Measurements from ENCODE around the gene CD52. TPM values are rescaled to one million over a fixed set of nuclear protein-coding genes. Genes with fewer than 3 reads are reported as not detected.
"Not testable (repeated sequence)": the region's sequence is repeated elsewhere in the genome, so short reads cannot be mapped to it uniquely, and the experiment has no call there.

The CD52 gene
- total RNA-seq, 2 experiments from 2014 or later = 129 to 141 TPM

DNA sequence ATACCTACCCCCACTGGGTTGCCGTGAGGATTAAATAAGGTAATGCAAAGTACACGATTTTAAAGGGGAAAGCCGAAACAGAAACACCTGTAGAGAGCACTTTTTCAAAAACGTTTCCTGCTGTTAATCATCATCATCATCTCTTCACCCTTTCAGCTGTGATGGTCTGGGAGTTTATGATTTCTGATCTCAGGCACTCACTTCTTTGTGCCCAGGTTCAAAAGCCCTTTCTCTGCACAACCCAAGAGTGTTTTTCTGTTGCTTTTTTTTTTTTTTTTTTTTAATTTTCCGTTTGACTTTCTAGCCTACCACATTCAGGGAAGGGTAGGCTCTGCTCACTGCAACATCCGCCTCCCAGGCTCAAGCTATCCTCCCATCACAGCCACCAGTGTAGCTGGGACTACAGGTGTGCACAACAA, 10.4 kb upstream of the CD52 start:
- H3K4me1 Mint-ChIP-seq (ENCODE audit: low read depth) = peaks cover 37% of the 10 kb centered on the region
- H3K4me3 Mint-ChIP-seq = peak overlapping the region; percentile 99
- no peaks in the 10 kb centered on the region for H3K27me3 Mint-ChIP-seq (ENCODE audit: low read depth)
- H3K9me3 Mint-ChIP-seq = no peaks in the 10 kb centered on the region
- intact Hi-C loops (cut with micrococcal nuclease) = loop anchor here (1.0 to 10.0 kb wide), 3 partner anchors 10 to 1063 kb away; partner anchors contain the start of genes CD52 and RSRP1
- DNase-seq = peak; percentile 68
- no peaks in the 10 kb centered on the region for H3K36me3 Mint-ChIP-seq (ENCODE audit: low read depth)
- H3K27ac Mint-ChIP-seq = peak overlapping the region; percentile 97
- CTCF ChIA-PET = interaction anchor here (0.7 to 6.1 kb wide), 10 partner anchors 11 to 159 kb away, joined by 3 to 39 read pairs (median 14); partner anchors contain the start of genes CD52, CEP85 and SH3BGRL3

DNA sequence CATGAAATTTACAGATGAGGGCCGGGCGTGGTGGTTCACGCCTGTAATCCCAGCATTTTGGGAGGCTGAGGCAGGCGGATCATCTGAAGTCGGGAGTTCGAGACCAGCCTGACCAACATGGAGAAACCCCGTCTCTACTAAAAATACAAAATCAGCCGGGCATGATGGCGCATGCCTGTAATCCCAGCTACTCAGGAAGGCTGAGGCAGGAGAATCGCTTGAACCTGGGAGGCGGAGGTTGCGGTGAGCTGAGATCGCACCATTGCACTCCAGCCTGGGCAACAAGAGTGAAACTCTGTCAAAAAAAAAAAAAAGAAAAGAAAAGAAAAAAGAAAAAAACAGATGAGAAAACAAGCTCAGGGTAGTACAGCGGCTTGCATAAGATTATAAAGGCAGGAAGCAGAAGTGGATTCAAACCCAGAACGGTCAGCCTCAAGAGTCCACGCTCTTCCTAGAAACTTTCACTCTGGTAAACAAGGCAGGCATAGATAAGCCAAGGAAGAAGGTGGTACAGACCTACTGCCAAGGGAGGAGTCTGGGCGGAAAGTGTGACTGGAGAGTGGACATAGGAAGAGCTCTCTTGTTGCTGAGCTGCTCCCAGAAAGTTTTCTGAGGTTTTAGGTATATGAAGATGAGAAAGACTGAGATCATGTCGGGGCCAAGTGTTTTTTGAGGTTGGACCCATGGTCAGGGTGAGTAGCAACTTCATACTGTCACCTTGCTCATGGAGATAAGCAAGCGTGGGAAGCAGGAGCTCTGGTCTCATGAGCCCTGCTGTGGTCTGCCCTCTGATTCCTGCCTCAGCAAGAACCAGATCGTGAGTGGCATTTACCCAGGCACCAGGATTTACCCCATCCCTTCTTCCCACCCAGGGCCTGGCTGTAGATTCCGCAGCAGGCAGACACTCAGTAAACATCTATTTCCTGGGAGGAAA, 9.5 kb upstream of the CD52 start:
- intact Hi-C loops (cut with micrococcal nuclease) = loop anchor here (1.0 to 10.0 kb wide), 3 partner anchors 9 to 1063 kb away; partner anchors contain the start of genes CD52 and RSRP1
- not testable (repeated sequence) for H3K27me3 Mint-ChIP-seq (ENCODE audit: low read depth); H3K36me3 Mint-ChIP-seq (ENCODE audit: low read depth); H3K9me3 Mint-ChIP-seq
- Mint-ChIP-seq H3K4me3 (peak overlapping the region; percentile 99), H3K4me1 (ENCODE audit: low read depth) (peaks cover 37% of the 10 kb centered on the region), H3K27ac (peak overlapping the region; percentile 97)
- peak; percentile 55 for DNase-seq
- CTCF ChIA-PET = interaction anchor here (0.7 to 6.1 kb wide), 11 partner anchors 10 to 158 kb away, joined by 3 to 39 read pairs (median 8); partner anchors contain the start of genes CD52, CEP85 and SH3BGRL3

DNA sequence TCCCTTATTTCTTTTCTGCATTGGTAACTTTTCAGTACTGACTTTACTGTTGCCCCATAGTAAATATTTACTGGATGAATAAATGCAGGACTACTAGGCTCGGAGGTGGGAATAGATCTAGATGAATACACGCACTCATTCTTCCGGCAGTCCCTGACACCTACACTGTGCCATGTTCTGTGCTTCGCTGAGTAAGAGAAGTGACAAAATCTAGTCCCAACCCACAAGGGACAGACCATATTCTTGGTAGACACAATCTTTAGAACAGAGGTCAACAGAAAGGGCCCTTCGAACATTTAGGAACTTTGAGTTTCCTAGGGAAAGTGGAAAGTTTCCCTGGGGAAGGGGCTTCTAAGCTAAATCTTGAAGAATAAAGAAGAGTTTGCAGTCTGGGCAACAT, 3.3 kb upstream of the CD52 start:
- Mint-ChIP-seq H3K27ac (no peak overlapping the region), H3K4me3 (no peak overlapping the region), H3K9me3 (no peaks in the 10 kb centered on the region), H3K4me1 (ENCODE audit: low read depth) (peaks cover 45% of the 10 kb centered on the region), H3K27me3 (ENCODE audit: low read depth) (no peaks in the 10 kb centered on the region), H3K36me3 (ENCODE audit: low read depth) (no peaks in the 10 kb centered on the region)
- CTCF ChIA-PET = interaction anchor here (12.0 to 12.7 kb wide), 2 partner anchors 28 to 37 kb away, joined by 193 to 210 read pairs; partner anchors contain the start of gene SH3BGRL3
- intact Hi-C loops (cut with micrococcal nuclease) = loop anchor here (2.0 kb wide), 1 partner anchor 80 kb away; the partner anchor contains the start of gene CEP85
- no peak for DNase-seq

GRCh38 chr1:26315874-26316850, 1.6 kb upstream of the CD52 start:
- H3K4me1 Mint-ChIP-seq (ENCODE audit: low read depth) = peaks cover 60% of the 10 kb centered on the region
- intact Hi-C loops (cut with micrococcal nuclease) = loop anchor here (2.0 to 5.0 kb wide), 3 partner anchors 81 to 471 kb away; partner anchors contain the start of genes CEP85, HMGN2 and PIGV

GRCh38 chr1:26317146-26317545, 612 bp upstream of the CD52 start:
- intact Hi-C loops (cut with micrococcal nuclease) = loop anchor here (1.0 to 5.0 kb wide), 3 partner anchors 10 to 470 kb away; partner anchors contain the start of genes HMGN2 and PIGV
- no peaks in the 10 kb centered on the region for H3K27me3 Mint-ChIP-seq (ENCODE audit: low read depth)
- H3K9me3 Mint-ChIP-seq = no peaks in the 10 kb centered on the region
- H3K4me3 Mint-ChIP-seq = peak overlapping the region; percentile 86
- H3K4me1 Mint-ChIP-seq (ENCODE audit: low read depth) = peaks cover 65% of the 10 kb centered on the region
- H3K36me3 Mint-ChIP-seq (ENCODE audit: low read depth) = peaks cover 8% of the 10 kb centered on the region
- H3K27ac Mint-ChIP-seq = peak overlapping the region; percentile 96
- no peak for DNase-seq
- CTCF ChIA-PET = interaction anchor here (0.6 to 12.7 kb wide), 6 partner anchors 9 to 51 kb away, joined by 3 to 210 read pairs (median 18); partner anchors contain the start of genes SH3BGRL3 and UBXN11

More at GRCh38 chr1:26315874-26316850, 1.6 kb upstream of the CD52 start:
- CTCF ChIA-PET = interaction anchor here (3.6 to 12.7 kb wide), 3 partner anchors 8 to 38 kb away, joined by 32 to 210 read pairs (median 193); partner anchors contain the start of genes SH3BGRL3 and UBXN11
- H3K9me3 Mint-ChIP-seq = no peaks in the 10 kb centered on the region
- H3K27me3 Mint-ChIP-seq (ENCODE audit: low read depth) = no peaks in the 10 kb centered on the region
- H3K4me3 Mint-ChIP-seq = peak overlapping the region; percentile 38
- peaks cover 3% of the 10 kb centered on the region for H3K36me3 Mint-ChIP-seq (ENCODE audit: low read depth)
- DNase-seq = no peak
- H3K27ac Mint-ChIP-seq = peak overlapping the region; percentile 81

- peaks cover 69% of the 10 kb centered on the region for H3K4me1 Mint-ChIP-seq (ENCODE audit: low read depth)
- peak overlapping the region; percentile 96 for H3K27ac Mint-ChIP-seq
- peaks cover 8% of the 10 kb centered on the region for H3K36me3 Mint-ChIP-seq (ENCODE audit: low read depth)
- intact Hi-C loops (cut with micrococcal nuclease) = loop anchor here (5.0 kb wide), 2 partner anchors 154 to 469 kb away; partner anchors contain the start of genes HMGN2 and PIGV
- no peaks in the 10 kb centered on the region for H3K9me3 Mint-ChIP-seq
- H3K4me3 Mint-ChIP-seq = peak overlapping the region; percentile 86
- H3K27me3 Mint-ChIP-seq (ENCODE audit: low read depth) = no peaks in the 10 kb centered on the region
- peak; percentile 73 for DNase-seq
- CTCF ChIA-PET = interaction anchor here (0.5 to 12.7 kb wide), 10 partner anchors 8 to 174 kb away, joined by 3 to 210 read pairs (median 4); partner anchors contain the start of genes CEP85, SH3BGRL3 and UBXN11
Measured at GRCh38 chr1:26318338-26319064, 743 bp downstream of the CD52 start.

DNA sequence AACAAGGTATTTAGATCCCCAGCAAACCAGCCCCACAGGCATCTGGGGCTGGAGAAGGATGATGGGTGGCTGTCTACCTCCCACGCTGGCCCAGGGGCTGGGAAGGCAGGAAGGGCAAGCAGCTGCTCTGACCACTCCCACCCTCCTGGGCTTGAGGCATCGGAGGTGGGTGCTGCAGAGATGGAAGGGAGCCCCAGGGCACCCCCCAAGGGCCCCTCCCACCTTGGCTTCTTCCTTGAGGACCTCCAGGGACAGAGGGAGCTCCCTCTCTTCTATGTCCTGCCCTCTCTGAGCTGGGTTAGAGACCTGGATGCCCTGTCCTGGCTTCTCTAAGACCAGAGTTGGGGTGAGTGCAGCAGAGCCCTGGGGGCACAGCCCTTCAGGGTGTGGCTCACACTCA, 3.1 kb downstream of the CD52 start:
- intact Hi-C loops (cut with micrococcal nuclease) = loop anchor here (1.0 to 5.0 kb wide), 7 partner anchors 33 to 284 kb away; partner anchors contain the start of genes CEP85 and ZNF593
- peaks cover 8% of the 10 kb centered on the region for H3K36me3 Mint-ChIP-seq (ENCODE audit: low read depth)
- CTCF ChIA-PET = interaction anchor here (0.6 to 12.7 kb wide), 18 partner anchors 10 to 1949 kb away, joined by 3 to 210 read pairs (median 7); partner anchors contain the start of genes CEP85, SH3BGRL3, ZNF593 and ZNF593OS
- H3K9me3 Mint-ChIP-seq = no peaks in the 10 kb centered on the region
- H3K27ac Mint-ChIP-seq = peak overlapping the region; percentile 90
- peak overlapping the region; percentile 65 for H3K4me3 Mint-ChIP-seq
- peak; percentile 18 for DNase-seq
- H3K27me3 Mint-ChIP-seq (ENCODE audit: low read depth) = no peaks in the 10 kb centered on the region
- H3K4me1 Mint-ChIP-seq (ENCODE audit: low read depth) = peaks cover 50% of the 10 kb centered on the region

DNA sequence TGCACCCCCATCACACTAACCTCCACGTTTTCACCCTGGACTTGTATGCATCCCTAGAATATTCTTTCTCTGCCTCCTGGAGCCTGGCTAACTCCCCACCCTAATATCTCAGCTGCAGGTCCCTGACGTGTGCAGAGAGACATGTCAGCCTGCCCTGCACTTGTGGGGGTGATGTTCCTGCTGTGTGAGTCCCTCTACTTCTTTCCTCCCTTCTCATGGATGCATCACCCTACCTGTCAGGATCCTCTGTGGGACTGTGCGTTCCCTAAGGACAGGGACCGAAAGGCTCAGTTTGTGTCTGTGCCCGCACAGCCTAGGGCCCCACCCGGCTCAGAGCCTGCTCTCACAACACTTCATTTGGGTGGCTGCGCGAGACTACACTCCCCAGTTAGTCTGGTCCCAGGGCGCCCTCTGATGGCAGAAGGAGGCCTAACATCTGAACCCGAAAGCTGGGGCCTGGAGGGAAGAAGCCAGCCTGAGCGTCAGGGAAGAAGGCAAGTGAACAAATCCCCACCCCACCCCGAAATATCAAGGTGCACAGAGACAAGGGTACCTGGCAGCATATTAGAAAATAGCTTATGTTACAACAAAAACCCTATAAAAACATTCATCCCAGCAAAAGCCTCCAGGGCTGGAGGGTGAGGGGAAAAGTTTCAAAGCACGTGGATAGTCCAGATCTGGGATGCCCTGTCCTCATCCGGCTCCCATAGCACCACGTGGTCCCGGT, 3.7 kb downstream of the CD52 start:
- peak; percentile 99 for DNase-seq
- H3K27ac Mint-ChIP-seq = peak overlapping the region; percentile 90
- H3K27me3 Mint-ChIP-seq (ENCODE audit: low read depth) = no peaks in the 10 kb centered on the region
- CTCF ChIA-PET = interaction anchor here (0.7 to 12.7 kb wide), 27 partner anchors 8 to 219 kb away, joined by 3 to 210 read pairs (median 5); partner anchors contain the start of genes CEP85, SH3BGRL3, ZNF593 and ZNF593OS
- H3K4me3 Mint-ChIP-seq = peak overlapping the region; percentile 65
- intact Hi-C loops (cut with micrococcal nuclease) = loop anchor here (1.0 to 5.0 kb wide), 7 partner anchors 33 to 284 kb away; partner anchors contain the start of genes CEP85 and ZNF593
- peaks cover 8% of the 10 kb centered on the region for H3K36me3 Mint-ChIP-seq (ENCODE audit: low read depth)
- no peaks in the 10 kb centered on the region for H3K9me3 Mint-ChIP-seq
- H3K4me1 Mint-ChIP-seq (ENCODE audit: low read depth) = peaks cover 44% of the 10 kb centered on the region

- intact Hi-C loops (cut with micrococcal nuclease) = loop anchor here (5.0 kb wide), 2 partner anchors 40 to 285 kb away; no protein-coding TSS in a partner anchor
- Mint-ChIP-seq H3K27ac (no peak overlapping the region), H3K4me3 (no peak overlapping the region), H3K9me3 (no peaks in the 10 kb centered on the region), H3K4me1 (ENCODE audit: low read depth) (peaks cover 41% of the 10 kb centered on the region), H3K36me3 (ENCODE audit: low read depth) (peaks cover 8% of the 10 kb centered on the region), H3K27me3 (ENCODE audit: low read depth) (no peaks in the 10 kb centered on the region)
- CTCF ChIA-PET = interaction anchor here (0.7 to 12.7 kb wide), 26 partner anchors 9 to 220 kb away, joined by 3 to 210 read pairs (median 5); partner anchors contain the start of genes CEP85, SH3BGRL3, ZNF593 and ZNF593OS
- DNase-seq = no peak
Measured at GRCh38 chr1:26322042-26322331, 4.2 kb downstream of the CD52 start.

DNA sequence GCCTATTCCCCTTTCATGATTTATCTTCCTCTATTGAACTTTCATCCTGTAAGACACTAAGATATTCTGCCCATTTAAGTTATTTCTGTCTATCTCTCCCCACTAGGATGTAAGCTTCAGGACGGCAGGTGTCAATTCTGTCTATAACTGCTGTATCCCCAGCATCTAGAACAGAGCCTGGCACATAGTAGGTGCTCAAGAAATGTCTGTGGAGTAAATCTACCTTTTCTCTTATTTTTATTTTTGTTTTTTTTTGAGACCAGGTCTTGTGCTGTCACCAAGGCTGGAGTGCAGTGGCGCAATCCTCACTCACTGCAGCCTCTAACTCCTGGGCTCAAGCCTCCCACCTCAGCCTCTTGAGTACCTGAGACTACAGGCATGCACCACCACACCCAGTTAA, 5.6 kb downstream of the CD52 start:
- no peaks in the 10 kb centered on the region for H3K27me3 Mint-ChIP-seq (ENCODE audit: low read depth)
- no peak for DNase-seq
- H3K27ac Mint-ChIP-seq = no peak overlapping the region
- no peaks in the 10 kb centered on the region for H3K9me3 Mint-ChIP-seq
- CTCF ChIA-PET = interaction anchor here (0.6 to 12.7 kb wide), 5 partner anchors 37 to 1890 kb away, joined by 4 to 210 read pairs (median 18); partner anchors contain the start of genes SH3BGRL3 and ZNF593
- H3K4me3 Mint-ChIP-seq = no peak overlapping the region
- H3K36me3 Mint-ChIP-seq (ENCODE audit: low read depth) = peaks cover 8% of the 10 kb centered on the region
- intact Hi-C loops (cut with micrococcal nuclease) = loop anchor here (5.0 kb wide), 2 partner anchors 39 to 286 kb away; no protein-coding TSS in a partner anchor
- peaks cover 28% of the 10 kb centered on the region for H3K4me1 Mint-ChIP-seq (ENCODE audit: low read depth)
